GM19397 (cell line): ENCODE measurements around the gene GFPT2.

Experiments used
- ATAC-seq: cut with Tn5 transposase; IDR thresholded peaks from one replicate; pipeline ENCODE4 v1.9.1; 2021; ENCODE audit warnings: mild to moderate bottlenecking, moderate library complexity; ENCODE audit not compliant: unreplicated experiment

The GFPT2 gene

GRCh38 chr5:180334751-180335613, 18.2 kb downstream of the GFPT2 start:
- no peak for ATAC-seq

GRCh38 chr5:180334176-180334575, 19.0 kb downstream of the GFPT2 start:
- ATAC-seq = no peak

- no peak for ATAC-seq
Measured at GRCh38 chr5:180333661-180334060, 19.5 kb downstream of the GFPT2 start.

GRCh38 chr5:180332861-180333260, 20.3 kb downstream of the GFPT2 start:
- ATAC-seq = no peak

GRCh38 chr5:180332051-180332517, 21.1 kb downstream of the GFPT2 start:
- ATAC-seq = no peak

GRCh38 chr5:180331647-180331950, 21.5 kb downstream of the GFPT2 start:
- no peak for ATAC-seq

- ATAC-seq = no peak
Measured at GRCh38 chr5:180330810-180331646, 22.1 kb downstream of the GFPT2 start.

GRCh38 chr5:180330270-180330648, 22.9 kb downstream of the GFPT2 start:
- no peak for ATAC-seq

GRCh38 chr5:180329606-180330269, 23.4 kb downstream of the GFPT2 start:
- ATAC-seq = no peak

GRCh38 chr5:180329138-180329435, 24.0 kb downstream of the GFPT2 start:
- no peak for ATAC-seq

GRCh38 chr5:180328296-180329137, 24.6 kb downstream of the GFPT2 start:
- ATAC-seq = no peak

GRCh38 chr5:180326989-180327565, 26.1 kb downstream of the GFPT2 start:
- no peak for ATAC-seq

GRCh38 chr5:180324601-180324950, 28.6 kb downstream of the GFPT2 start:
- no peak for ATAC-seq

- ATAC-seq = no peak
Measured at GRCh38 chr5:180323941-180324600, 29.1 kb downstream of the GFPT2 start.

- ATAC-seq = no peak
Measured at GRCh38 chr5:180323160-180323559, 30.0 kb downstream of the GFPT2 start.

GRCh38 chr5:180318456-180319089, 34.6 kb downstream of the GFPT2 start:
- ATAC-seq = no peak

- ATAC-seq = no peak
Measured at GRCh38 chr5:180316586-180316985, 36.5 kb downstream of the GFPT2 start.

GRCh38 chr5:180315762-180316212, 37.3 kb downstream of the GFPT2 start:
- no peak for ATAC-seq

- no peak for ATAC-seq
Measured at GRCh38 chr5:180313677-180314505, 39.2 kb downstream of the GFPT2 start.
